ENCODE data around the gene DUOXA2. TPM values are rescaled to one million over a fixed set of nuclear protein-coding genes. Genes with fewer than 3 reads are reported as not detected.
"Not testable (repeated sequence)": the region's sequence is repeated elsewhere in the genome, so short reads cannot be mapped to it uniquely, and the experiment has no call there.

Gene DUOXA2
- not detected for polyA plus RNA-seq

DNA sequence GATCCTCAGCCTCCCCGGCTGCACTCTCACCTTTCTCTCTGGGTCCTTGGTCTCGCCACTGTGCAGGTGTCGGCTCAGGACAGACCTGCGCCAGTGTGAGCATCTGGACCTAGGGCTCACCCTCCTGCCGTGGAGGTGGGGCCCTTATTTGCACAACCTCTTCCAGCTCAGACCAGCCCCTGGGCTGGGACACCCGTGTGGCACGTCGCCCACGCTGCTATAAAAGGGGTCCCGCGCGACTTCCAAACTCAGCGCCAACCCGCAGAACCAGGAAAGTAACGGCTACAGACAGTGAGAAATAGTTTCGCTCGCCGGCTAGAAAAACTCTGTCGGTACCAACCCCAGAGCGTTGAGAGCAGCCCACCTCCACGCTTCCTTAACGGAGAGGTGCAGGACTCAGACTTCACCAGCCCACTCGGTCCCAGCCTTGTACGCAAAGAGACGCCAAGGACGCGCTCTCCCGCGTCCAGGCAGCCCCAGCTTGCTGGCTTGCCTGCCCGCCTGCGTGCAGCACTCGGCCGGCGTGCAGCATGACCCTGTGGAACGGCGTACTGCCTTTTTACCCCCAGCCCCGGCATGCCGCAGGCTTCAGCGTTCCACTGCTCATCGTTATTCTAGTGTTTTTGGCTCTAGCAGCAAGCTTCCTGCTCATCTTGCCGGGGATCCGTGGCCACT, at the start of gene DUOXA2, which contains the start of gene DUOX2:
Gene DUOXA2 (plus strand): TSS at position 251 of the 675 bp plus-strand sequence. CDS start 280 bp downstream, at position 531.
Gene DUOX2 (minus strand): TSS at position 97 of the 675 bp plus-strand sequence. CDS start 761 bp downstream, outside the sequence.
- no peak within 1 kb of the TSS for H3K27ac Mint-ChIP-seq
- peaks cover 0 to 1% (median 0%) of the 10 kb centered on the region in 6 donors for H3K9me3 Mint-ChIP-seq
- DNase-seq, result no peak
- peaks cover 14 to 16% of the 10 kb centered on the region in 2 donors for H3K4me1 Mint-ChIP-seq
- no peaks in the 10 kb centered on the region for H3K36me3 Mint-ChIP-seq
- peaks cover 18 to 39% (median 38%) of the 10 kb centered on the region in 3 donors for H3K27me3 Mint-ChIP-seq (ENCODE audit: low read depth in 3 of 3)
- H3K4me3 Mint-ChIP-seq, result peak within 1 kb of the TSS in 1 of 5 donors; percentile 23

DNA sequence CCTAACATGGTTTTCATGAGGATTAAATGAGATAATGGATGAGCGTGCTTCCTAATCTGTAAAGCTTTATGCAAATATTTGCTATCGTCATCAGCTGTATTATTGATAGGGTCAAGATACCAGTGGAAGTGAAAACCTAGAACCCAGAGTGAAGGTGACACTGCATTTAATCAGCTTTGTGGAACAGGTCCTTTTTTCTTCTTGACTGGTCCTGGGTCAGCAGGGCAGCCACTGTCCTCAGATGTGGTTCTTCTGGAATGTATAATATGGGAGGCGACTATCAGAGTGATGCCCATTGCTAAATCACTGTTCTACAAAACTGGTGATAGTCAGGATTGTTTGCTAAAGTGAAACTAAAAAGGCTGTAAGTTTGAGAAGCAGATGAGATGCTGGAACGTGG, 49.7 kb upstream of the DUOXA2 start:
- peaks cover 4 to 5% (median 5%) of the 10 kb centered on the region in 3 donors for H3K36me3 Mint-ChIP-seq
- peaks cover 0 to 4% (median 0%) of the 10 kb centered on the region in 3 donors for H3K27me3 Mint-ChIP-seq (ENCODE audit: low read depth in 3 of 3)
- peaks cover 4 to 7% of the 10 kb centered on the region in 2 donors for H3K4me1 Mint-ChIP-seq
- H3K9me3 Mint-ChIP-seq, result no peaks in the 10 kb centered on the region
- no peak overlapping the region for H3K27ac Mint-ChIP-seq
- no peak for DNase-seq
- no peak overlapping the region for H3K4me3 Mint-ChIP-seq

DNA sequence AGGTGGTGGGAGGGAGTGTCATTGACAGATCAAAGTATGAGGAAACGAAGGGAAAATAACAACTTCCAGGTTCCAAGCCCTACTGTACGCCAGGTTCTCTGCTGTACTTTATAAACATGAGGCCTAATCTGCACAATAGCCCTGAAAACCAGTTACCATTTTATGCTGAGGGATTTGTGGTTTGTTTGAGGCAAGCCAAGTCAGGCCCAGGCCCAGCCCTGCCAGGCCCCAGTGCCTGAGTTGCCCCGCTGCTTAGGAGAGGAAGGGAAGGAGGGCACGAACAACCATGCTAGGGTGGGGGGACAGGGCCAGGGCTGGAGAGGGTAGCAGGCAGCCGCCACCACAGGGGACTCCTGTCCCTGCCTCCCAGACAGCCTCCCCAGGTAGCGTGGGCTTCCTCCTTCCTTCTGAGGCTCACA, 44.2 kb upstream of the DUOXA2 start:
- H3K27me3 Mint-ChIP-seq (ENCODE audit: low read depth in 3 of 3); H3K4me1 Mint-ChIP-seq; H3K27ac Mint-ChIP-seq; DNase-seq; H3K4me3 Mint-ChIP-seq; H3K36me3 Mint-ChIP-seq; H3K9me3 Mint-ChIP-seq: not testable (repeated sequence)

DNA sequence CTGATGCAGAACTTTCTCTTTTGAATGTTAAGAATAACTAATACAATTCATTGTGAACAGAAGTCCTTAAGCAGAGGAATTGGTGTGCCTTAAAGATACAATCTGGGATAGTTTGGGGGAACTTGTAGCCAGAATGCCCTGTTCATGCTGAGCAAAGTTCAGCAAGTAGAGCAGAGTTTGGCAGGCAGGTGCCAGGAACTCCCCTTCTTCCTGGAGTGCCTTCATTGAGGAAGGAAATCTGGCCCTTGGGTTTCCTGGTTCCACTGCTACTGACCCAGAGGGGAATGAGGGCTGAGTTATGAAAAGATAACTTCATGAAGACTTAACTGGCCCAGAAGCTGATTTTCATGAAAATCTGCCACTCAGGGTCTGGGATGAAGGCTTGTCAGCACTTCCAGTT, 40.5 kb upstream of the DUOXA2 start:
- not testable (repeated sequence) for DNase-seq; H3K4me3 Mint-ChIP-seq; H3K9me3 Mint-ChIP-seq; H3K27me3 Mint-ChIP-seq (ENCODE audit: low read depth in 3 of 3); H3K27ac Mint-ChIP-seq; H3K4me1 Mint-ChIP-seq; H3K36me3 Mint-ChIP-seq

DNA sequence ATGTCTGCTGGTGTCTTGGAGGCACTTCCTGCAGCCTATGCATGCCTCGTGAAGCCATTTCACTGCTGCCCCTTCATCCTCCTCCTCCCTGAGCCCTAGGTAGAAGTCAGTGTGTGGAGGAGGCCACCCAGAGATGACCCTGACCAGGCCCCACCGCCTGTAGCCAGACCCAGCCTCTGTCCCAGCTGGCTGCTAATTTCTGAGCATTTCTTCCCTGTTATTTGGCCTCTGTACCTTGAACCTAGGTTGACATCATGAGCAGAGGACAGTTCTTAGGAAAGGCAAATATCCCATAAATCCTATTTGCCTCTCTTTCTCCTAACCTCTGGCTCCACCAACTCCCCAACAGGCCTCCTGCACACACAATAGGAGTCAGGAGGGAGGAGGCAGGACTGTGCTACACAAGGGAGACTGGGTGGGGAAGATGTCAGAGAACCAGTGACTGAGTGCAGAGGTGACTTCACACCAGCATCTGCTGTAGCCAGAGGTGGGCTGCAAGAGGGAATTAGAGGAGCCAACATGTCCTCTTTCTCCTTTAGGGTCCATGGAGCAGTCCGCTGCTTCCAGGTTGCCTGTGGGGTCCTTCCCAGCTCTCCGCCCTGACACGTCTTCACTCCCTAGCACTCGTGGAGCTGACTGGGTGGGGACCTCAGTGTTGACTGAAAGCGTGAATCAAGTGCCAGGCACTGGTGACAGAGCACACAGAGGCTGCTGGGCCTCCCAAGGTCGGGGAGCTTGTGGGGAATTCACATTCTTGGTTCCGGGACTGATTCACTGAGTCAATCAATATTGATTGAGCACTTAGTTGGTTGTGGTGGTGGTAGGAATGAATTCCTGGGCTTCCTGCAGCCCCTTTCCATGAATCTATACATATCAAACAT, 38.4 kb upstream of the DUOXA2 start:
- H3K36me3 Mint-ChIP-seq, result not testable (repeated sequence)

DNA sequence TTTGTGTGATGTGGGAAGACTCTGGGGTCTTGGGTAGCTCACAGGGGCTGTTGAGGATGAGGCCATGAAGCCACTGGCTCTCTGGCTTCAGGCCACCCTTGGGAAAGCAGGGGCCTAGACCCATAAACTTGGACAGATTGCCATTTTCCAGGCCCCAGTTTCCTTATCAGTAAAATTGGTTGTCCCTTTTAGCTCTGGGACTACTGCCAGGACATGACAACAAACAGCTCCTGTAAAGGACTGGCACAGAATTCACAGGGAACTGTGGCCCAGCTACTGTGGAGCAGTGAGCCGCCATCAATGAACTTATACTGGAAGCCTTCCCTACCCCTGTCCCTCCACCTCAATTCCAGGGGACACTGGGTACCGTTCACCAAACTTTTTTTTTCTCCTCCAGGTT, 36.7 kb upstream of the DUOXA2 start:
- not testable (repeated sequence) for H3K4me1 Mint-ChIP-seq; H3K27ac Mint-ChIP-seq; DNase-seq; H3K36me3 Mint-ChIP-seq; H3K9me3 Mint-ChIP-seq; H3K4me3 Mint-ChIP-seq; H3K27me3 Mint-ChIP-seq (ENCODE audit: low read depth in 3 of 3)

More for the DNA sequence above, 38.4 kb upstream of the DUOXA2 start:
- not testable (repeated sequence) for H3K27ac Mint-ChIP-seq; H3K4me1 Mint-ChIP-seq; H3K27me3 Mint-ChIP-seq (ENCODE audit: low read depth in 3 of 3); H3K4me3 Mint-ChIP-seq; DNase-seq; H3K9me3 Mint-ChIP-seq

DNA sequence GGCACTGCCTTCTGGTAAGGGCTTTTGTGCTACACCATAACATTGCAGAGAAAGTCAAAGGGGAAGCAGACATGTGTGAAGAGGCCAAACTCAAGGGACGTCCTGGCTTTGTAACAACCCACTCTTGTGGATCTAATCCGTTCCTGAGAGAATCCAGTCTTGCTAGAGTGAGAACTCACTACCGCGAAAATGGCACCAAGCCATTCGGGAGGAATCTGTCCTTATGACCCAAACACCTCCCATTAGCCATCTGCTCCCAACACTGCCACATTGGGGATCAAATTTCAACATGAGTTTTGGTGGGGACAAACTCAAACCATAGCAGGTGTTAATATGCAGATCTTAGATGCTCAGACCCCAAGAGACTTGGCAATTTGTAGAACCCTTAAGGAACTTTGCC, 34.9 kb upstream of the DUOXA2 start:
- not testable (repeated sequence) for H3K27me3 Mint-ChIP-seq (ENCODE audit: low read depth in 3 of 3); H3K4me3 Mint-ChIP-seq; H3K4me1 Mint-ChIP-seq; DNase-seq; H3K9me3 Mint-ChIP-seq; H3K36me3 Mint-ChIP-seq; H3K27ac Mint-ChIP-seq

DNA sequence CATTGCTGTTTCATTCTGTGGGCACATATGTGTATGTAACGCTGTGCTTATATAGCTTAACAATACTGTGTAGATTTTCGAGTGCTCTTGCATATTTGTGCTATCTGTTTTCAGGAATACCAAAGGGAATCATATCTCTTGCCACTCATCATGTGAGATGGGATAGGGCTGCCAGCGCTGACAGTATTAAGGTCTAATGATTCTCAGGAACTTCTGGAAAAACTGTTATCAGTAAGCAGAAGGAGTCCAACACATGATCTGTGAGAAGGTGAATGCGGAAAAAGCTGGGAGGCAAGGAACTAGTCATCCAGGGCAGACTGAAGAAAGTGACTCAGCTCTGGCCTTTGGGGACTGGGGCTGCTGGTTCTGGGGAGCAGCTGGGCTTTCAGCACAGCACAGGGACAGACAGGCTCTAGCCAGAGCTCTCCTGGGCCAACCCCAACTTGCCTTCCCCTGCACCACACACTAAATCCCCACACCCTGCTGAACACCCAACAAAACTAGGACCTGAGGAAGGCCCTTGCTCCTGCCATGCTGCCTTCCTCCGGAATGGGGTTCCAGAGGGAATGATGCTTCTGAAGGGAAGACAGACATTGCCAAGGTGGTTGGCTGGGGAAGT, 34.4 kb upstream of the DUOXA2 start:
- not testable (repeated sequence) for H3K4me3 Mint-ChIP-seq; H3K36me3 Mint-ChIP-seq; H3K27me3 Mint-ChIP-seq (ENCODE audit: low read depth in 3 of 3); DNase-seq; H3K4me1 Mint-ChIP-seq; H3K9me3 Mint-ChIP-seq; H3K27ac Mint-ChIP-seq

DNA sequence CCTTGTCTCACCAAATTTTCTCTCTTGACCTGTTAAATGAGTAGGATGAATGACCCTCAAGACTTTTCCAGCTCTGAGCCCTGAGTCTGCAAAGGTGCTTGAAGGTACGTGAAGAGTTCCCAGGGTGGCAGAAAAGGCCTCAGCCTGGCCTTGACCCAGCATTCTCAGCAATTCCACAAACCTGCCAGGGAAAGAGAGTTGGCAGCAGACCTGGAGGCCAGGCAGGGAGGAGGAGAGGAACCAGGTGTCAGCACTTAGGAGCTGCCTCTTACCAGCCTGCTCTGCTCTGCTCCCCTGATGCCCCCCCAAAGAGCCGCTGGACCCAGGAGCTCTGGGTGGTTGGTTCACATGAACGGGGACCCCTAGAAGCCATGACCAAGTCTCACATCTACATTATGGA, 33.5 kb upstream of the DUOXA2 start:
- not testable (repeated sequence) for H3K4me1 Mint-ChIP-seq, DNase-seq, H3K4me3 Mint-ChIP-seq, H3K27ac Mint-ChIP-seq, H3K36me3 Mint-ChIP-seq, H3K9me3 Mint-ChIP-seq
- peaks cover 0 to 13% (median 0%) of the 10 kb centered on the region in 3 donors for H3K27me3 Mint-ChIP-seq (ENCODE audit: low read depth in 3 of 3)

DNA sequence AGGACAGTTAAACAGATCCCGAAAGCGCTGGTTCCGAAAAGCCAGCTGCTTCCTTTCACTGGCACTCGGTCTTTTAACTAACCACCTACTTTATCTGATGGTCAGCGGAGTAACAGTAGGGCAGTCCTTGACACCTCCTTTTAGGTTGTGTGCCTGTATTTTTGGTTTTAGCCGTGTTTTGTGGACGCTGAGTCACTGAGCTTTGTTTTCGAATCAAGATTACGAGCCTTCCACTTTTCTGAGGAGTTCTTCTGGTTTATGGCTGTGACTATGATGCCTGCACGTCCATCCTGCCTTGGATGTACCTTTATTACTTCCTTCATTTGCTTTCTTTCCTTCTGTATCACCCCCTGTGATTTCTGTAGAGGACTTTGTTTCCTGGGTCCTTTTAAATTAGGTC, 31.7 kb upstream of the DUOXA2 start:
- not testable (repeated sequence) for DNase-seq, H3K27ac Mint-ChIP-seq, H3K4me3 Mint-ChIP-seq, H3K4me1 Mint-ChIP-seq, H3K36me3 Mint-ChIP-seq, H3K9me3 Mint-ChIP-seq
- peaks cover 0 to 13% (median 6%) of the 10 kb centered on the region in 3 donors for H3K27me3 Mint-ChIP-seq (ENCODE audit: low read depth in 3 of 3)

DNA sequence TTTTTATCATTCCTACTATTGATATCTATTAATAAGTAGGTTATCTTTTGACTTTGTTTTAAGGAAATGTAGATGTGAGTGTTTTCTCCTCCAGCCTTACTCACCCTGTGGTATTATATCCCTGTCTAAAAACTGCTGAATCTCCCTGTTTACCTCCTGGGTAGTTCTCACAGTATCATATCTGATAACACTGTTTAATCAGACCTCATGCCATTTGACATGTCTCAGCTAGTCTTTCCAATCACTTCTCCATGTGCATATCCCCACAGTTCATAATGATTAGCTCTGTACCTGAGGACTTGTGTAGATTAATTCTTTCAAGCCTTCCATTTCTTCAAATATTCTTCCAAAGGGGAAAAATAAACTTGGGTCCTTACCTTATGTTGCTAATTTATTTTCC, 30.9 kb upstream of the DUOXA2 start:
- peaks cover 0 to 16% (median 6%) of the 10 kb centered on the region in 3 donors for H3K27me3 Mint-ChIP-seq (ENCODE audit: low read depth in 3 of 3)
- H3K9me3 Mint-ChIP-seq, result no peaks in the 10 kb centered on the region
- H3K4me3 Mint-ChIP-seq, result no peak overlapping the region
- no peaks in the 10 kb centered on the region for H3K4me1 Mint-ChIP-seq
- no peak for DNase-seq
- no peak overlapping the region for H3K27ac Mint-ChIP-seq
- H3K36me3 Mint-ChIP-seq, result no peaks in the 10 kb centered on the region

DNA sequence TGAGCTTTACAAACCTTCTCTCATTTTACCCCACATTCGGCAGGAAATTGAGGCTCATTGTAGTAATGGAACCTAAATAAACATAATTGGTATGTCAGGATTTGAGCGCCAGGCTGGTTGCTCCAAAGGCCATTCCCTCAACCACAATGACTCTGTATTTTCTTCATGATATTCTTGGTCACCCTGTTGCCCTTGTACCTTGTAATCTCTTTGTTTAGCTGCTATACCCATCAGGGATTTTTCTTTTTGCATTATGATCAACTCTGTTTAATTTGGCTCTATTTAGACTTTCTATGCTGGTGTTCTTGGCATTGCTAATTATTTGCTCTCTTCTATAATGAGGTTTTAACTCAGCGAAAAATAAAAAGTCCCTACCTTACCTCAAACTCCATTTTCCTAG, 30.0 kb upstream of the DUOXA2 start:
- H3K36me3 Mint-ChIP-seq, result no peaks in the 10 kb centered on the region
- H3K9me3 Mint-ChIP-seq, result no peaks in the 10 kb centered on the region
- no peak overlapping the region for H3K27ac Mint-ChIP-seq
- no peaks in the 10 kb centered on the region for H3K4me1 Mint-ChIP-seq
- H3K27me3 Mint-ChIP-seq (ENCODE audit: low read depth in 3 of 3), result peaks cover 0 to 16% (median 6%) of the 10 kb centered on the region in 3 donors
- no peak for DNase-seq
- H3K4me3 Mint-ChIP-seq, result no peak overlapping the region

DNA sequence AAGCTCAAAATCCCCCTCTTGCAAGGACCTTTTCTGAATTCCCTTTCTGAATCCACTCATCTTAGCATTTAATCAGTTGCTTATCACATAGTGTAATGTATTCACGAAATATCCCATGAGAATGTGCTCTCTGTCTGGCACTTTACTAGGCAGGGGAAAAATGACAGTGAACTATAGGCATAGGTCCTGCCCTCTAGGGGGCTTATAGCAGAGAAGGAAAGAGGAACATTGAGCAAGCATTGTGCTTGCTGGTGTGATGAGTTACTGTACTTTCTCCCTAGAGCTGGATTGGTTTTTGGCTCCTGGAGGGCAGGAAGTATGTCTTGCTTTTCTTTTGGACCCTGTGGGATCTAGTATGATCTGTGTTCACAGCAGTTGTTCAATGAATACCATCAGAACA, 26.6 kb upstream of the DUOXA2 start:
- Mint-ChIP-seq H3K4me1 (no peaks in the 10 kb centered on the region), H3K27me3 (ENCODE audit: low read depth in 3 of 3) (peaks cover 0 to 22% (median 19%) of the 10 kb centered on the region in 3 donors), H3K27ac (no peak overlapping the region), H3K4me3 (no peak overlapping the region), H3K36me3 (no peaks in the 10 kb centered on the region), H3K9me3 (no peaks in the 10 kb centered on the region)
- no peak for DNase-seq

Data from immature natural killer cell (primary cell).